ENCODE data around the gene BMPER.

- TF ChIP-seq CTCF (IDR thresholded peaks at IDR 0.05) (no peak), POLR2A (IDR thresholded peaks at IDR 0.05) (no peak), POLR2AphosphoS5 (IDR thresholded peaks at IDR 0.05) (peak; percentile 35), EP300 (IDR thresholded peaks at IDR 0.05) (no peak)
Measured at GRCh38 chr7:34061149-34061548, 155.8 kb downstream of the BMPER start.
